ENCODE measurements around the gene RGL3.

DNA sequence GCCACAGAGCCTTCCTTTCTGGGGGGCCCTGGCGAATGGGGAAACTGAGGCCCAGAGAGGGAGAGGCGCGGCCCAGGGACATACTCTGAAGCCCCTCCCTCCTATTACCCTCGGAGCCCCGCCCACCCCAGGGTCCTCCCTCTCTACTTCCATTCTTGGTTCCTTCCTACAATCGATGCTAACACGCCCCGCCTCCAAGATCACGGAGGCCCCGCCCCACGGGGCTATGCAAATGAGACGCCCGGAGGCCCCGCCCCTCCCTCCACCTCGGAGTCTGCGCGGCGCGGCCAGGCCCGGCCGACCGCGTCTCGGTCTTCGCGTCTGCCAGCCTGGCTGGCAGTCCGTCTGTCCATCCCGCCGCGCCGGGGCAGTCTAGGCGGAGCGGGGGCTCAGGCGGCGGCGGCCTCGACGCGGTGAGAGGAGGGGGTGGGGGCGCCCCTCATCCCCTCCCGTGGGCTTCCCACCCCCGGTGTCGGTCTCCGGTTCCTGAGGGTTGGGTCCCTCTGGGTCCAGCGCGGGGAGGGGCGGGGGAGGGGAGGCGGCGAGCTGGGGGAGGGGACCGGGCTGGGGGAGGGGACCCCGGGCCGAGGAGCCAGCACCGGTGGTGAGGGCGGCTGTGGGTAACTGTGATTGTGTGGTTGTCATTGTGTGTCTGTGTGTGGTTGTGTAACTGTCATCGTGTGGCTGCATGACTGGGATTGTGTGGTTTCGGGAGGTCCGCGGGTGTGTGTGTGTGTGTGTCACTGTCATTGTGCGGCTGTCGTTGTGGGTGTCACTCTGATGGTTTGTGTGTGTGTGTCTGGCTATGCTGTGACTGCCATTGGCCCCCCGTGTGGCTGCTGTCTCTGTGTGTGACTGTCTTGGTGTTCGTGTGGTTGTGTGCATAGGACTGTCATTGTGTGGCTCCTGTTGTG, 63.7 kb downstream of the RGL3 start, which contains the start of gene PLPPR2:
- TF ChIP-seq, protein P1, sequence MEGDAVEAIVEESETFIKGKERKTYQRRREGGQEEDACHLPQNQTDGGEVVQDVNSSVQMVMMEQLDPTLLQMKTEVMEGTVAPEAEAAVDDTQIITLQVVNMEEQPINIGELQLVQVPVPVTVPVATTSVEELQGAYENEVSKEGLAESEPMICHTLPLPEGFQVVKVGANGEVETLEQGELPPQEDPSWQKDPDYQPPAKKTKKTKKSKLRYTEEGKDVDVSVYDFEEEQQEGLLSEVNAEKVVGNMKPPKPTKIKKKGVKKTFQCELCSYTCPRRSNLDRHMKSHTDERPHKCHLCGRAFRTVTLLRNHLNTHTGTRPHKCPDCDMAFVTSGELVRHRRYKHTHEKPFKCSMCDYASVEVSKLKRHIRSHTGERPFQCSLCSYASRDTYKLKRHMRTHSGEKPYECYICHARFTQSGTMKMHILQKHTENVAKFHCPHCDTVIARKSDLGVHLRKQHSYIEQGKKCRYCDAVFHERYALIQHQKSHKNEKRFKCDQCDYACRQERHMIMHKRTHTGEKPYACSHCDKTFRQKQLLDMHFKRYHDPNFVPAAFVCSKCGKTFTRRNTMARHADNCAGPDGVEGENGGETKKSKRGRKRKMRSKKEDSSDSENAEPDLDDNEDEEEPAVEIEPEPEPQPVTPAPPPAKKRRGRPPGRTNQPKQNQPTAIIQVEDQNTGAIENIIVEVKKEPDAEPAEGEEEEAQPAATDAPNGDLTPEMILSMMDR (conservative IDR thresholded peaks at IDR 0.05): no peak
- no peak for TF ChIP-seq EZH2 (IDR thresholded peaks at IDR 0.05; ENCODE audit: low read depth)

Data from PC-9 (cell line).